Activated naive CD4-positive, alpha-beta T cell treated with anti-CD3 and anti-CD28 coated beads, Interleukin-2, amount 50 U/mL, for 24 hours (primary cell): ENCODE measurements around the gene PSMD6.

Source experiments
- H3K27ac Mint-ChIP-seq: one replicate; pipeline ENCODE4 v1.8.0; 2021; ENCODE audit warnings: mild to moderate bottlenecking, mixed read lengths
- H3K27me3 Mint-ChIP-seq: one replicate; pipeline ENCODE4 v1.8.0; 2021; ENCODE audit warnings: mixed read lengths
- H3K36me3 Mint-ChIP-seq: one replicate; pipeline ENCODE4 v1.8.0; 2021; ENCODE audit warnings: mixed read lengths
- H3K4me1 Mint-ChIP-seq: one replicate; pipeline ENCODE4 v1.8.0; 2021; ENCODE audit warnings: mixed read lengths
- H3K4me3 Mint-ChIP-seq: one replicate; pipeline ENCODE4 v1.8.0; 2021; ENCODE audit warnings: mild to moderate bottlenecking, mixed read lengths
- H3K9me3 Mint-ChIP-seq: one replicate; pipeline ENCODE4 v1.8.0; 2021; ENCODE audit warnings: mixed read lengths

Gene PSMD6

GRCh38 chr3:64023187-64023860 lies at the start of gene PSMD6:
PSMD6 (minus strand) TSS chr3:64023494; CDS start chr3:64023419, 75 bp downstream.
- Mint-ChIP-seq H3K27me3 (peaks cover 3% of the 10 kb centered on the region), H3K4me3 (peak within 1 kb of the TSS; percentile 83), H3K4me1 (peaks cover 38% of the 10 kb centered on the region), H3K36me3 (peaks cover 11% of the 10 kb centered on the region), H3K9me3 (no peaks in the 10 kb centered on the region), H3K27ac (peak within 1 kb of the TSS; percentile 88)

GRCh38 chr3:64072126-64072525 lies 48.8 kb upstream of the PSMD6 start:
- Mint-ChIP-seq H3K36me3 (no peaks in the 10 kb centered on the region), H3K4me1 (no peaks in the 10 kb centered on the region), H3K27ac (no peak overlapping the region), H3K27me3 (peaks cover 25% of the 10 kb centered on the region), H3K4me3 (no peak overlapping the region), H3K9me3 (no peaks in the 10 kb centered on the region)

- Mint-ChIP-seq H3K36me3 (no peaks in the 10 kb centered on the region), H3K4me1 (no peaks in the 10 kb centered on the region), H3K27me3 (peaks cover 26% of the 10 kb centered on the region), H3K4me3 (no peak overlapping the region), H3K27ac (no peak overlapping the region), H3K9me3 (no peaks in the 10 kb centered on the region)
Observed at GRCh38 chr3:64070704-64071103, 47.4 kb upstream of the PSMD6 start.

GRCh38 chr3:64067506-64068346 lies 44.4 kb upstream of the PSMD6 start:
- no peaks in the 10 kb centered on the region for H3K36me3 Mint-ChIP-seq
- H3K4me1 Mint-ChIP-seq, result no peaks in the 10 kb centered on the region
- no peak overlapping the region for H3K27ac Mint-ChIP-seq
- H3K4me3 Mint-ChIP-seq, result no peak overlapping the region
- H3K27me3 Mint-ChIP-seq, result peaks cover 18% of the 10 kb centered on the region
- H3K9me3 Mint-ChIP-seq, result no peaks in the 10 kb centered on the region

- Mint-ChIP-seq H3K4me3 (no peak overlapping the region), H3K36me3 (no peaks in the 10 kb centered on the region), H3K9me3 (no peaks in the 10 kb centered on the region), H3K4me1 (no peaks in the 10 kb centered on the region), H3K27me3 (peaks cover 10% of the 10 kb centered on the region), H3K27ac (no peak overlapping the region)
Observed at GRCh38 chr3:64064804-64065203, 41.5 kb upstream of the PSMD6 start.

- Mint-ChIP-seq H3K27me3 (peaks cover 9% of the 10 kb centered on the region), H3K4me3 (no peak overlapping the region), H3K9me3 (no peaks in the 10 kb centered on the region), H3K36me3 (no peaks in the 10 kb centered on the region), H3K4me1 (no peaks in the 10 kb centered on the region), H3K27ac (no peak overlapping the region)
Observed at GRCh38 chr3:64063983-64064438, 40.7 kb upstream of the PSMD6 start.

GRCh38 chr3:64063207-64063982 lies 40.1 kb upstream of the PSMD6 start:
- Mint-ChIP-seq H3K27me3 (peaks cover 8% of the 10 kb centered on the region), H3K4me1 (no peaks in the 10 kb centered on the region), H3K27ac (no peak overlapping the region), H3K4me3 (no peak overlapping the region), H3K36me3 (no peaks in the 10 kb centered on the region), H3K9me3 (no peaks in the 10 kb centered on the region)

- Mint-ChIP-seq H3K4me3 (no peak overlapping the region), H3K27me3 (peaks cover 15% of the 10 kb centered on the region), H3K4me1 (no peaks in the 10 kb centered on the region), H3K9me3 (no peaks in the 10 kb centered on the region), H3K27ac (no peak overlapping the region), H3K36me3 (no peaks in the 10 kb centered on the region)
Observed at GRCh38 chr3:64061628-64062027, 38.3 kb upstream of the PSMD6 start.

GRCh38 chr3:64059484-64060175 lies 36.3 kb upstream of the PSMD6 start:
- Mint-ChIP-seq H3K27ac (no peak overlapping the region), H3K27me3 (peaks cover 15% of the 10 kb centered on the region), H3K4me1 (no peaks in the 10 kb centered on the region), H3K4me3 (no peak overlapping the region), H3K36me3 (no peaks in the 10 kb centered on the region), H3K9me3 (no peaks in the 10 kb centered on the region)

GRCh38 chr3:64058566-64058965 lies 35.3 kb upstream of the PSMD6 start:
- H3K27me3 Mint-ChIP-seq, result peaks cover 14% of the 10 kb centered on the region
- no peaks in the 10 kb centered on the region for H3K4me1 Mint-ChIP-seq
- no peak overlapping the region for H3K4me3 Mint-ChIP-seq
- H3K36me3 Mint-ChIP-seq, result no peaks in the 10 kb centered on the region
- H3K9me3 Mint-ChIP-seq, result no peaks in the 10 kb centered on the region
- no peak overlapping the region for H3K27ac Mint-ChIP-seq

- H3K27me3 Mint-ChIP-seq, result peaks cover 13% of the 10 kb centered on the region
Observed at GRCh38 chr3:64057231-64057630, 33.9 kb upstream of the PSMD6 start.

GRCh38 chr3:64056606-64057180 lies 33.4 kb upstream of the PSMD6 start:
- no peak overlapping the region for H3K27ac Mint-ChIP-seq
- H3K27me3 Mint-ChIP-seq, result peaks cover 13% of the 10 kb centered on the region
- H3K9me3 Mint-ChIP-seq, result no peaks in the 10 kb centered on the region
- H3K36me3 Mint-ChIP-seq, result no peaks in the 10 kb centered on the region
- no peak overlapping the region for H3K4me3 Mint-ChIP-seq
- no peaks in the 10 kb centered on the region for H3K4me1 Mint-ChIP-seq

More at GRCh38 chr3:64057231-64057630, 33.9 kb upstream of the PSMD6 start:
- no peaks in the 10 kb centered on the region for H3K36me3 Mint-ChIP-seq
- no peak overlapping the region for H3K27ac Mint-ChIP-seq
- H3K9me3 Mint-ChIP-seq, result no peaks in the 10 kb centered on the region
- H3K4me1 Mint-ChIP-seq, result no peaks in the 10 kb centered on the region
- no peak overlapping the region for H3K4me3 Mint-ChIP-seq

GRCh38 chr3:64055076-64055475 lies 31.8 kb upstream of the PSMD6 start:
- peaks cover 13% of the 10 kb centered on the region for H3K27me3 Mint-ChIP-seq
- no peaks in the 10 kb centered on the region for H3K9me3 Mint-ChIP-seq
- no peaks in the 10 kb centered on the region for H3K36me3 Mint-ChIP-seq
- no peak overlapping the region for H3K27ac Mint-ChIP-seq
- no peaks in the 10 kb centered on the region for H3K4me1 Mint-ChIP-seq
- H3K4me3 Mint-ChIP-seq, result no peak overlapping the region

GRCh38 chr3:64054488-64054887 lies 31.2 kb upstream of the PSMD6 start:
- no peaks in the 10 kb centered on the region for H3K9me3 Mint-ChIP-seq
- no peaks in the 10 kb centered on the region for H3K4me1 Mint-ChIP-seq
- no peak overlapping the region for H3K4me3 Mint-ChIP-seq
- no peaks in the 10 kb centered on the region for H3K36me3 Mint-ChIP-seq
- no peak overlapping the region for H3K27ac Mint-ChIP-seq
- H3K27me3 Mint-ChIP-seq, result peaks cover 14% of the 10 kb centered on the region

- Mint-ChIP-seq H3K27me3 (peaks cover 16% of the 10 kb centered on the region), H3K4me1 (no peaks in the 10 kb centered on the region), H3K4me3 (no peak overlapping the region), H3K27ac (no peak overlapping the region), H3K9me3 (no peaks in the 10 kb centered on the region), H3K36me3 (no peaks in the 10 kb centered on the region)
Observed at GRCh38 chr3:64053581-64053980, 30.3 kb upstream of the PSMD6 start.
